Measurements from ENCODE around the gene KLHL5.

The KLHL5 gene

GRCh38 chr4:39102297-39102696 lies 40.3 kb downstream of the KLHL5 start:
- no peak overlapping the region for H3K4me3 ChIP-seq (ENCODE audit: low read length)
- no peaks in the 10 kb centered on the region for H3K27me3 ChIP-seq (ENCODE audit: control insufficient read depth, low read length)
- TF ChIP-seq CTCF (IDR thresholded peaks at IDR 0.05; ENCODE audit: low read depth, low read length, poor library complexity, severe bottlenecking) (no peak), EZH2phosphoT487 (IDR thresholded peaks at IDR 0.05; ENCODE audit: borderline replicate concordance, low read length) (no peak)
- H3K4me2 ChIP-seq (ENCODE audit: low read length), result no peak overlapping the region
- no peaks in the 10 kb centered on the region for H4K20me1 ChIP-seq (ENCODE audit: control insufficient read depth, insufficient read depth, low read depth, low read length)
- H3K36me3 ChIP-seq (ENCODE audit: control insufficient read depth, low read length), result peaks cover 43% of the 10 kb centered on the region
- no peaks in the 10 kb centered on the region for H3K9me3 ChIP-seq (ENCODE audit: control insufficient read depth, insufficient read depth, low read length)
- H3K9me2 ChIP-seq (replicated peaks; ENCODE audit: control insufficient read depth, low read length), result no peaks in the 10 kb centered on the region
- H3K27ac ChIP-seq (ENCODE audit: low read depth, low read length), result no peak overlapping the region
- no peaks in the 10 kb centered on the region for H3K79me2 ChIP-seq (ENCODE audit: control insufficient read depth, low read length)
- no peaks in the 10 kb centered on the region for H3K4me1 ChIP-seq (ENCODE audit: control insufficient read depth, low read length)
- no peaks in the 10 kb centered on the region for H3F3A ChIP-seq (ENCODE audit: control insufficient read depth, insufficient read depth)

GRCh38 chr4:39103291-39103690 lies 41.3 kb downstream of the KLHL5 start:
- no peaks in the 10 kb centered on the region for H3K9me2 ChIP-seq (replicated peaks; ENCODE audit: control insufficient read depth, low read length)
- peaks cover 39% of the 10 kb centered on the region for H3K36me3 ChIP-seq (ENCODE audit: control insufficient read depth, low read length)
- TF ChIP-seq CTCF (IDR thresholded peaks at IDR 0.05; ENCODE audit: low read depth, low read length, poor library complexity, severe bottlenecking) (no peak), EZH2phosphoT487 (IDR thresholded peaks at IDR 0.05; ENCODE audit: borderline replicate concordance, low read length) (no peak)
- H3K4me2 ChIP-seq (ENCODE audit: low read length), result no peak overlapping the region
- no peaks in the 10 kb centered on the region for H3F3A ChIP-seq (ENCODE audit: control insufficient read depth, insufficient read depth)
- H3K9me3 ChIP-seq (ENCODE audit: control insufficient read depth, insufficient read depth, low read length), result no peaks in the 10 kb centered on the region
- no peaks in the 10 kb centered on the region for H3K79me2 ChIP-seq (ENCODE audit: control insufficient read depth, low read length)
- no peaks in the 10 kb centered on the region for H3K4me1 ChIP-seq (ENCODE audit: control insufficient read depth, low read length)
- no peaks in the 10 kb centered on the region for H3K27me3 ChIP-seq (ENCODE audit: control insufficient read depth, low read length)
- no peaks in the 10 kb centered on the region for H4K20me1 ChIP-seq (ENCODE audit: control insufficient read depth, insufficient read depth, low read depth, low read length)
- no peak overlapping the region for H3K4me3 ChIP-seq (ENCODE audit: low read length)
- H3K27ac ChIP-seq (ENCODE audit: low read depth, low read length), result no peak overlapping the region

- no peaks in the 10 kb centered on the region for H3K27me3 ChIP-seq (ENCODE audit: control insufficient read depth, low read length)
- H3K79me2 ChIP-seq (ENCODE audit: control insufficient read depth, low read length), result no peaks in the 10 kb centered on the region
- H3K4me2 ChIP-seq (ENCODE audit: low read length), result no peak overlapping the region
- H4K20me1 ChIP-seq (ENCODE audit: control insufficient read depth, insufficient read depth, low read depth, low read length), result no peaks in the 10 kb centered on the region
- H3F3A ChIP-seq (ENCODE audit: control insufficient read depth, insufficient read depth), result no peaks in the 10 kb centered on the region
- H3K36me3 ChIP-seq (ENCODE audit: control insufficient read depth, low read length), result peaks cover 45% of the 10 kb centered on the region
- H3K9me2 ChIP-seq (replicated peaks; ENCODE audit: control insufficient read depth, low read length), result no peaks in the 10 kb centered on the region
- no peaks in the 10 kb centered on the region for H3K4me1 ChIP-seq (ENCODE audit: control insufficient read depth, low read length)
- TF ChIP-seq EZH2phosphoT487 (IDR thresholded peaks at IDR 0.05; ENCODE audit: borderline replicate concordance, low read length) (no peak), CTCF (IDR thresholded peaks at IDR 0.05; ENCODE audit: low read depth, low read length, poor library complexity, severe bottlenecking) (no peak)
- no peak overlapping the region for H3K4me3 ChIP-seq (ENCODE audit: low read length)
- H3K27ac ChIP-seq (ENCODE audit: low read depth, low read length), result no peak overlapping the region
- no peaks in the 10 kb centered on the region for H3K9me3 ChIP-seq (ENCODE audit: control insufficient read depth, insufficient read depth, low read length)
These were observed 42.2 kb downstream of the KLHL5 start for GRCh38 chr4:39104255-39104654.

GRCh38 chr4:39106011-39106410 lies 44.0 kb downstream of the KLHL5 start:
- Histone ChIP-seq H3K79me2 (ENCODE audit: control insufficient read depth, low read length) (no peaks in the 10 kb centered on the region), H3K4me3 (ENCODE audit: low read length) (no peak overlapping the region), H4K20me1 (ENCODE audit: control insufficient read depth, insufficient read depth, low read depth, low read length) (no peaks in the 10 kb centered on the region), H3K9me2 (replicated peaks; ENCODE audit: control insufficient read depth, low read length) (no peaks in the 10 kb centered on the region), H3K9me3 (ENCODE audit: control insufficient read depth, insufficient read depth, low read length) (no peaks in the 10 kb centered on the region), H3K27ac (ENCODE audit: low read depth, low read length) (no peak overlapping the region), H3K4me2 (ENCODE audit: low read length) (no peak overlapping the region), H3F3A (ENCODE audit: control insufficient read depth, insufficient read depth) (no peaks in the 10 kb centered on the region), H3K36me3 (ENCODE audit: control insufficient read depth, low read length) (peaks cover 51% of the 10 kb centered on the region), H3K27me3 (ENCODE audit: control insufficient read depth, low read length) (no peaks in the 10 kb centered on the region), H3K4me1 (ENCODE audit: control insufficient read depth, low read length) (no peaks in the 10 kb centered on the region)
- TF ChIP-seq EZH2phosphoT487 (IDR thresholded peaks at IDR 0.05; ENCODE audit: borderline replicate concordance, low read length), result no peak
- no peak for TF ChIP-seq CTCF (IDR thresholded peaks at IDR 0.05; ENCODE audit: low read depth, low read length, poor library complexity, severe bottlenecking)
